GM19025 (cell line): Measurements from ENCODE around the gene SRMS.

Experiments used
- ATAC-seq: cut with Tn5 transposase; IDR thresholded peaks from one replicate; pipeline ENCODE4 v1.9.1; 2021; ENCODE audit warnings: mild to moderate bottlenecking, low read depth, moderate library complexity; ENCODE audit not compliant: unreplicated experiment

The SRMS gene

GRCh38 chr20:63547725-63548480 lies at the start of gene SRMS:
SRMS (minus strand) TSS chr20:63547749; CDS start chr20:63547463, 286 bp downstream.
- no peak for ATAC-seq

- ATAC-seq, result no peak
Observed at GRCh38 chr20:63596423-63596822, 48.9 kb upstream of the SRMS start.

GRCh38 chr20:63595416-63596127 lies 48.0 kb upstream of the SRMS start:
- no peak for ATAC-seq

GRCh38 chr20:63594043-63594561 lies 46.6 kb upstream of the SRMS start:
- ATAC-seq, result no peak

GRCh38 chr20:63592661-63593060 lies 45.1 kb upstream of the SRMS start:
- no peak for ATAC-seq

- ATAC-seq, result no peak
Observed at GRCh38 chr20:63591786-63592355, 44.3 kb upstream of the SRMS start.

GRCh38 chr20:63591147-63591533 lies 43.6 kb upstream of the SRMS start:
- ATAC-seq, result no peak

GRCh38 chr20:63590218-63591146 lies 42.9 kb upstream of the SRMS start:
- no peak for ATAC-seq

GRCh38 chr20:63589261-63590217 lies 42.0 kb upstream of the SRMS start:
- no peak for ATAC-seq

- no peak for ATAC-seq
Observed at GRCh38 chr20:63588641-63589041, 41.1 kb upstream of the SRMS start.

GRCh38 chr20:63587776-63588591 lies 40.4 kb upstream of the SRMS start:
- no peak for ATAC-seq

- no peak for ATAC-seq
Observed at GRCh38 chr20:63587256-63587655, 39.7 kb upstream of the SRMS start.

- no peak for ATAC-seq
Observed at GRCh38 chr20:63586797-63587196, 39.2 kb upstream of the SRMS start.

GRCh38 chr20:63585616-63586565 lies 38.3 kb upstream of the SRMS start:
- no peak for ATAC-seq

GRCh38 chr20:63582382-63583063 lies 35.0 kb upstream of the SRMS start:
- ATAC-seq, result no peak

GRCh38 chr20:63580796-63581461 lies 33.4 kb upstream of the SRMS start:
- ATAC-seq, result no peak
